GM21381 (cell line): ENCODE data around the gene SPARC.
"Not testable (repeated sequence)": the region's sequence is repeated elsewhere in the genome, so short reads cannot be mapped to it uniquely, and the experiment has no call there.

Experiments
- ATAC-seq: cut with Tn5 transposase; IDR thresholded peaks from one replicate; pipeline ENCODE4 v1.9.1; 2021; ENCODE audit warnings: mild to moderate bottlenecking, moderate library complexity; ENCODE audit not compliant: unreplicated experiment

Gene SPARC

DNA sequence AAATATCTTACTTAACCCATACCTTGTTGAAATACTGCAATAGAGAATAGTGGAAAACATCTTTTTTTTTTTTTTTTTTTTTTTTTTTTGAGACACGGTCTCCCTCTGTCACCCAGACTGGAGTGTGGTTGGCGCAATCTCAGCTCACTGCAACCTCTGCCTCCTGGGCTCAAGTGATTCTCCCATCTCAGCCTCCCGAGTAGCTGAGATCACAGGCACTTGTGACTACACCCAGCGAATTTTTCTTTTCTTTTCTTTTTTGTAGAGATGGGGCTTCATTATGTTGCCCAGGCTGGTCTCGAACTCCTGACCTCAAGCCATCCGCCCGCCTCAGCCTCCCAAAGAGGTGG is 6.6 kb downstream of the SPARC start:
- not testable (repeated sequence) for ATAC-seq

GRCh38 chr5:151679421-151680155 is 7.1 kb downstream of the SPARC start:
- ATAC-seq, result no peak

DNA sequence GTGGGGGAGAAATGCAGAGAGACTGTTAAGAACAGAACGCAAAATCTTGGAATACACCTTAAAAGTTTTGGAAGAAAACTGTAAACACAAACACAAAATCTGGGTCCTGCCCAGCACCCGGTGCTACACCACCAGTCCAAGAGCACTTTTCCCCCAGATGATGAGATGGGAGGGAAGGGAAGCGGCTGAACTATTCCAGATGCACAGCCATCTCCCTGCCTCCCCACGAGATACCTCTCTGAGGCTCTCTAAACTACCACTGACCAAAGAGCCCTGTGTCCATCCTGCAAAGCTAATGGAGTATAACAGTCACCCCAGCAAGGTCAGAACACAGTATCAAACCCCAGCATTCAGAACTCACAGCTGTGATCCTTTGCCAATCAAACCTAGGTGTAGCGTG is 8.0 kb downstream of the SPARC start:
- no peak for ATAC-seq

- no peak for ATAC-seq
Measured at GRCh38 chr5:151677776-151678545, 8.8 kb downstream of the SPARC start.

GRCh38 chr5:151676719-151677118 is 10.0 kb downstream of the SPARC start:
- no peak for ATAC-seq

- no peak for ATAC-seq
Measured at GRCh38 chr5:151676314-151676712, 10.4 kb downstream of the SPARC start.

DNA sequence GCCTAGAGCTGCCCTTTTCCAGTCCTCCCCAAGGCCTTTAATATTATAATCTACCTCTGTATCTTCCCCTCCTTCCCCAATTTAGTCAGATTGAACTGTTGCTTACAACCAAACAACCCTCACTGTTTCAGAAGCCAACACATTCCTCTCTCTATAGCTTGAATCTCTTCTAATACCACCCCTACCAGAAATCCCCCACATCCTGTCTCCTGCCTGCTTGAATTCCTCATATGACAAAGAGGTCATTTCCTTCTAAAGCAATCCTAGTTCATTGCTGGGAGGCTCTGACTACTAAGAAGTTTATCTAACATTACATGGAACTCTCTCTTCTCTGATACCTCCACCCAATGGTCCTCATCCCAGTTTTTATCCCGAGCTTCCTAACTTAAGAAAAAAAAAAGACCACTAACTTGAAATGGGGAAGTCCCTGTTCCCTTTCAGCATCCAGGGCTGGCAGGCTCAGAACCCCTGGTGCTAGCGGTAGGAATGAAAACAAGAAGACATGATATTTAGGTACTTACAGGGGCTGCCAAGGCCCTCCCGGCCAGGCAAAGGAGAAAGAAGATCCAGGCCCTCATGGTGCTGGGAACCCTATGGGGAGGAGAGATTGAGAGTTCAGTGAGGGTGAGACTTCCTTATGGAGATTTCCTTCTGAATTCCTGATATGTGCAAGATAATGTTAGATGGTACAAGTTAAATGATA is 11.0 kb downstream of the SPARC start:
- no peak for ATAC-seq

GRCh38 chr5:151674626-151675610 is 11.8 kb downstream of the SPARC start:
- no peak for ATAC-seq

DNA sequence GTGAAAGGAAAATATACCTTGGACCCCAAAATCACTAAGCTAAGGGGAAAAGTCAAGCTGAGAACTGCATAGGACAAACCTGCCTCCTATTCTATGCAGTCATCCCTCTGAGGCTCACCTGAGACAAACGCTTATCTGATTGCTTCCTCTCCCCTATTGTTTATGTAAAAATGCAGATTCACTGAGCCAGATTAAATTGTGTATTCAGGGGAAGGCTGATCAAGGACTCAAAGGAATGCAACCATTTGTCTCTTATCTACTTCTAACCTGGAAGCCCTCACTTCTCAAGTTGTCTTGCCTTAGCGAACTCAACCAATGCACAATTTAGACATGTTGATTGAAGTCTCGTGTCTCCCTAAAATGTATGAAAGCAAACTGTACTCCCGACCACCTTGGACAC is 13.3 kb downstream of the SPARC start:
- no peak for ATAC-seq

DNA sequence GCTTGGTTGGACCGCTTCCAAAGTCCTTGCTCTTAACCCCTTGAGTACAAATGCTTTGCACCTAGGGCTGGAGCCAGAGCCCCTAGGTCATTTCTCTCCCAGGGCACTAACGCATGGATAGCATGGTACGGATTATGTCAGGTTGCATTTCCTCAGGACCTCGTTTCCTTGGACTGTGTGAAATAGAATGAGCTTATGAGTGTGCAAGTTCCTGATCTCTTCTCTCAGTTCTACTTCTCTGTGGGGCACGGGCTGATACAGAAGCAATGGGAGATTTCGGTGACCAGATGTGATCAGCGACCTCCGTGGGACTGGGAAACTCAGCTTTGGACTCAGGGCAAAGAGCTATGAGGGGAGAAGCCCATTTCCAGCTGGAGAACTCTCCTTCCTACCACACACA is 14.2 kb downstream of the SPARC start:
- ATAC-seq, result no peak

- ATAC-seq, result no peak
Measured at GRCh38 chr5:151671950-151672349, 14.8 kb downstream of the SPARC start.

DNA sequence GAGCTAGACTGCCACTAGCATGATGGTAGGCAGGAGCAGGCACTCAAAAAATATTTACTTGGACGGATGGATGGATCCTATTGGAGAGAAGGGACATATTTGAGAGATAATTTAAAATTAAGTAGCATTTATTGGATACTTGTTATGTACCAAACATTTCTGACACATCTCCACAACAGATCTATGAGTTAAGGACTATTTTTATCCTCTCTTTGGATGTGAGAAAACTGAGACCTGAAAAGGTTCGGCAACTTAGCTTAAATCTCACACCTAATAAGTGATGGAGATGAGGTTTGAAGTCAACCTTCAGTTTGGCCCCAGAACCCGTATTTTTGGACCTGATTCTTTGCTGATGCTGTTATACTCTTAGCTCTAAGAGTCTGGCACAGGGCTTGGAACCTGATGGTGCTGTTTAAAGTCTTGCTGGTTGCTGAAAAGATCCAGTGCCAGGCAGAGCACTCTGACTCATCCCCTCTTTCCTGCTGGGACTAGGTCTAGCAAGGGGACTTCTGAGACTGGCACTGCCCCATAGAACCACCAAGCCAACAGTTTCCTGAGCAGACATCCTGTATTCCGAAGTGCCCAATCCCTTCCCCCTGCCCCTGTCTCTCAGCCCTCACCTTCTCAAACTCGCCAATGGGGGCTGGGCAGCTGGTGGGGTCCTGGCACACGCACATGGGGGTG is 15.6 kb downstream of the SPARC start:
- ATAC-seq, result no peak

- no peak for ATAC-seq
Measured at GRCh38 chr5:151670083-151670686, 16.5 kb downstream of the SPARC start.

DNA sequence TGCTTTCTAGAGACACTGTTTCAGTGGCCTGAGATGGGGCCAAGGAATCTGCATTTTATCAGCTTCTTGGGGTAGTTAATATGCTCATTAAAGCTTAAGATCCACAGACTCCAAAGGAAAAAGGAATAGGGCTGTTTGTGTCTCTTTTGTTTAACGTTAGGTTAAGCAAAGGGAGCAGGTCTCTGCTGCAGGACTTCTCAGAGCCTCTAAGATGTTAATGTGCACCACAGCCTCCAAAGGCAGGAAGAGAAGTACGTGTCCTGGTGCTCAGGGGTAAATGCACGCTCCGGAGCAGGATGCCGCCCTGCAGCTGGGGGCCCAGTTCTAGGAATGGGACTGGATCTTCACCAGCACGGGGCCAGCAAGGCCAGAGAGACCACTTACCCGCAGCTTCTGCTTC is 19.6 kb downstream of the SPARC start:
- no peak for ATAC-seq

DNA sequence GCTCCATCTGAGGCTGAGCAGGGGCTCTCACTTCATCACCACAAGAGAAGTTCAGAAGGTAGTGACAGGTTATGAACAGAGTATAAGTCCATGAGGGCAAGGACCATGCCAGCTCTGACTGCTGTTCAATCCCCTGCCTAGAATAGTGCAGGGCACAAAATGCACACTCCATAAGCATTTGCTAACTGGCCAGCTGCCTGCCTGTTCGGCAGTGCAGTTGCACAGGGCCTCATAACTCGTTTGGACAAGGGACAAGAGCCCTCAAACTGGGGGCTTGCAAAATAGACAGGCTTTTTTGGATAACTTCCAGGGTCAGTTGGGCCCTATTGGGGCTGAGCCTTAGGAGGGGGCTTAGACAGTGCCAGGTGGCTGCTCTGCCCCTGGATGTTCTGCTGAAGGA is 21.1 kb downstream of the SPARC start:
- ATAC-seq, result no peak

DNA sequence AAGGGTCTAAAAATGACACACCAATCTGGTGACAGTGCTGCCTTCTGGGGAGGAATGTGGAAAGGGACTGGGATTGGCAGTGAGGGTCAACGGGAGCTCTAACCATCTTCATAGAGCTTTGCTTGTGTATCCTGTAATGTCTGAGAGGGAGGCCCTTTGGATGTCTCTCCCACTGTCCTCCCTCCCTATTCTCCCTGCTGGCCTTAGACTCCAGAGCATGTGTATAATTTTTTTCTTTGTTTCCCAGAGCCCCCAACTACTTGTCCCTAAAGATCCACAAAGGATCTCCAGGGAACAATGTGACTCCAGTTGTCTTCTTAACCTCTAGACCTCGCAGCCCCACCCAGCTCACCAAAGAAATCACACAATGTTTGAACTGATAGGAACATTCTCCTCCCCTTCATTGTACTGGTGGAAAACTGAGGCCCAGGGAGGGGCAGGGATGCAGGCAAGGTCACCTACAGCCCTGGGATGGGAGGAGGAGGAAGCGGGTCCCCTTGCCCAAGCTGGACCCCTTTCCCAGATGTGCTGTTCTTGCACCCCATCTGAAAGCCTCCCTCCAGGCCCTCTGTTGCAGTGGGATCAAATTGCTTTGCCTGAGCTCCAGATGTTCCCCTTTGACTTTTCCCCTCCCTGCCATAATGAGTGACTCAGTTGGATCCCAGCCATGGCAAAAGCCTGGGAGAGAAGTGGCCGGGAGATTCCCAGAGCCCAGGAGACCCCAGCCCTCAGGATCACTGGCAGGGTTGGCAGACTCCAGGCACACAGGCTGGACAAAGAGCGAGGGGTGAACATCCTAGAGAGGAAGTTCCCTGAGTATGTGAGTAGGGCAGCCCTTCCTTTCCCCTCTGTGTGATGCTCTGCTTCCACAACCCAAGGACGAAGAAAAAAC is 21.8 kb downstream of the SPARC start:
- no peak for ATAC-seq

DNA sequence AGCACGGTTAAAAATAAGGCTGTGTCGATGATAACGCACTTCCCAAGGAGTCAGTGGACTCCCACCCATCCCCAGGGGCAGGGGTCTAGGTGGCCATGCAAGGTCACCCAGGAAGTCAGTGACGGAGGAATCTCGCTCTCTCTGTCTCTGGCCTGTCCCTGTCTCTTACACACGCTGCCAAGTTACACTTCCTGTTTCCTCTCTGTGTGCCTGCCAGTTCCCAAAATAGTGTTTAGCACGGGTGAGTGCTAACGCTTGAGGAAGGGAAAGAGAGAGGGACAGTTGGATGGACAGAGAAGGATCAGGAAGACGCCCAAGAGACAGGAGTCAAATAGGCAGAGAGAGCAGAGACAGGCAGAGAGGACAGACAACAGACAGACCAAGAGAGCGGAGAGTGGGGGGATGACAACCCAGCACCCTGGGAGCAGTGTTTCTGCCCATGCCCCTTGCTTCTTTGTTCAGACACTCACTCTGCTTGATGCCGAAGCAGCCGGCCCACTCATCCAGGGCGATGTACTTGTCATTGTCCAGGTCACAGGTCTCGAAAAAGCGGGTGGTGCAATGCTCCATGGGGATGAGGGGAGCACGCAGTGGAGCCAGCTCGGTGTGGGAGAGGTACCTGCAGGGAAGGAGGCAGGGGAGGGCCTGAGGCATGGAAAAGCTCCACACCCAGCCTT is 23.0 kb downstream of the SPARC start:
- no peak for ATAC-seq

DNA sequence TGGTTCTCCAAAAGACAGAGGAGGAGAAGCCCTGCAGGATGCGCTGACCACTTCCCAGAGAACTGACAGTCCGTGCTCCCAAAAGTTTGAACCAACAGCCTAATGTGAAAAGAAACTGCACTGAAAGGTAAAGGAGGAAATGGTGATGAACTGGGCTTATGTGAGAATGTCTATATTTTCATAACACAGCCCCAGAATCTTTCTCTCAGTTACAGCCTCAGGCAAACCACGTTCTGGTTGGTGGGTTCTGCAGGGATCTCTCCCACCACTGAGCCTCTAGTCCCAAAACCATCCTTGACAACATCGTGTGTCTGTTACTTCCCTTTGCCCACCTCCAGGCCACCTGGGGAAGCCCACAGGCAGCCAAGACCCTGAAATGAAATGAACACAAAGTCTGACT is 23.9 kb downstream of the SPARC start:
- peak; percentile 37 for ATAC-seq
